WTC11 (cell line): ENCODE measurements around the gene NSG2. TPM values are rescaled to one million over a fixed set of nuclear protein-coding genes. Genes with fewer than 3 reads are reported as not detected.

Experiments used
- ATAC-seq: fragments of 200-7000 bp; cut with Tn5 transposase; 2 replicates; pipeline ENCODE4 v1.10.0; 2021; ENCODE audit warnings: mild to moderate bottlenecking, moderate library complexity
- CTCF ChIA-PET: fragments of 300-600 bp; sonication (Branson Sonifier 250); formaldehyde crosslinking; loops from one replicate; lab custom pipeline; 2021; ENCODE audit warnings: antibody characterized with exemption; lab: Charles Lee
- POLR2A ChIA-PET: fragments of 350-600 bp; sonication (Branson Sonifier 250); formaldehyde crosslinking; loops from one replicate; lab custom pipeline; 2021; ENCODE audit warnings: antibody characterized with exemption; lab: Charles Lee
- DNase-seq: peaks from one replicate; pipeline ENCODE4 v3.0.0; 2021; ENCODE audit warnings: low spot score
- H3K27ac Mint-ChIP-seq: 2 replicates; pipeline ENCODE4 v1.8.0; 2021; ENCODE audit warnings: mixed read lengths
- H3K27me3 Mint-ChIP-seq: 2 replicates; pipeline ENCODE4 v1.8.0; 2021; ENCODE audit warnings: low read depth, mild to moderate bottlenecking, moderate library complexity, mixed read lengths
- H3K36me3 Mint-ChIP-seq: 2 replicates; pipeline ENCODE4 v1.8.0; 2021; ENCODE audit warnings: mixed read lengths
- H3K4me1 Mint-ChIP-seq: 2 replicates; pipeline ENCODE4 v1.8.0; 2022; ENCODE audit warnings: mixed read lengths
- H3K4me3 Mint-ChIP-seq: 2 replicates; pipeline ENCODE4 v1.8.0; 2021; ENCODE audit warnings: mild to moderate bottlenecking, moderate library complexity, mixed read lengths
- H3K9me3 Mint-ChIP-seq: 2 replicates; pipeline ENCODE4 v1.8.0; 2021; ENCODE audit warnings: mixed read lengths
- CTCF ChIP-seq: fragments of 200-600 bp; IDR thresholded peaks from 2 replicates; pipeline ENCODE4 v1.8.0; 2022; ENCODE audit warnings: antibody characterized with exemption
- EMX1 ChIP-seq: fragments of 250-450 bp; sonication (Bioruptor Pico); IDR thresholded peaks from 2 replicates; pipeline ENCODE4 v1.8.0; 2021; ENCODE audit warnings: mild to moderate bottlenecking
- GABPB1 ChIP-seq: sonication (generic); formaldehyde crosslinking; IDR thresholded peaks from 2 replicates; pipeline ENCODE4 v1.8.1; 2023; ENCODE audit warnings: mild to moderate bottlenecking, missing genetic modification reagents
- GRHL2 ChIP-seq: fragments of 250-450 bp; sonication (Bioruptor Pico); IDR thresholded peaks from 2 replicates; pipeline ENCODE4 v1.8.0; 2022; ENCODE audit warnings: mild to moderate bottlenecking, moderate library complexity; ENCODE audit not compliant: insufficient replicate concordance, severe bottlenecking
- IRF1 ChIP-seq: sonication (generic); formaldehyde crosslinking; IDR thresholded peaks from 2 replicates; pipeline ENCODE4 v1.8.0; 2023; ENCODE audit warnings: missing genetic modification reagents
- IRF2 ChIP-seq: sonication (generic); formaldehyde crosslinking; IDR thresholded peaks from 2 replicates; pipeline ENCODE4 v1.8.0; 2022; ENCODE audit warnings: low read depth, missing genetic modification reagents, borderline replicate concordance
- JAZF1 ChIP-seq: fragments of 250-450 bp; sonication (Bioruptor Pico); IDR thresholded peaks from 2 replicates; pipeline ENCODE4 v1.9.0; 2021; ENCODE audit warnings: moderate library complexity, mild to moderate bottlenecking, inconsistent platforms
- NFATC4 ChIP-seq: fragments of 250-450 bp; sonication (Bioruptor Pico); IDR thresholded peaks from 2 replicates; pipeline ENCODE4 v1.9.0; 2021; ENCODE audit warnings: mild to moderate bottlenecking
- NFYB ChIP-seq: sonication (generic); formaldehyde crosslinking; conservative IDR thresholded peaks from 2 replicates; pipeline ENCODE4 v1.8.0; 2022; ENCODE audit warnings: low read depth, missing genetic modification reagents
- NR1H2 ChIP-seq: sonication (generic); formaldehyde crosslinking; IDR thresholded peaks from 2 replicates; pipeline ENCODE4 v1.9.0; 2021; ENCODE audit warnings: mild to moderate bottlenecking, moderate library complexity, missing genetic modification reagents
- PRRX2 ChIP-seq: fragments of 250-450 bp; sonication (Bioruptor Pico); IDR thresholded peaks from 2 replicates; pipeline ENCODE4 v1.8.0; 2021; ENCODE audit warnings: mild to moderate bottlenecking
- RORB ChIP-seq: fragments of 250-450 bp; sonication (Bioruptor Pico); IDR thresholded peaks from 2 replicates; pipeline ENCODE4 v1.9.0; 2021; ENCODE audit warnings: mild to moderate bottlenecking
- SMAD3 ChIP-seq: sonication (generic); formaldehyde crosslinking; IDR thresholded peaks from 2 replicates; pipeline ENCODE4 v1.8.0; 2022; ENCODE audit warnings: missing genetic modification reagents, mild to moderate bottlenecking, borderline replicate concordance
- STAT6 ChIP-seq: sonication (generic); formaldehyde crosslinking; conservative IDR thresholded peaks from 2 replicates; pipeline ENCODE4 v1.8.1; 2023; ENCODE audit warnings: mild to moderate bottlenecking, low read depth, missing genetic modification reagents, moderate library complexity
- TCF7 ChIP-seq: sonication (generic); formaldehyde crosslinking; IDR thresholded peaks from 2 replicates; pipeline ENCODE4 v1.8.0; 2022; ENCODE audit warnings: mild to moderate bottlenecking, low read depth, missing genetic modification reagents, moderate library complexity
- TP53 ChIP-seq: sonication (generic); formaldehyde crosslinking; IDR thresholded peaks from 2 replicates; pipeline ENCODE4 v1.8.1; 2023; ENCODE audit warnings: mild to moderate bottlenecking, missing genetic modification reagents
- ZMAT4 ChIP-seq: fragments of 250-450 bp; sonication (Bioruptor Pico); IDR thresholded peaks from 2 replicates; pipeline ENCODE4 v1.9.0; 2021; ENCODE audit warnings: mild to moderate bottlenecking
- ZNF121 ChIP-seq: sonication (generic); formaldehyde crosslinking; IDR thresholded peaks from 2 replicates; pipeline ENCODE4 v1.8.0; 2023; ENCODE audit warnings: missing genetic modification reagents
- ZNF281 ChIP-seq: sonication (generic); formaldehyde crosslinking; IDR thresholded peaks from 2 replicates; pipeline ENCODE4 v1.8.0; 2023; ENCODE audit warnings: mild to moderate bottlenecking, missing genetic modification reagents
- ZNF317 ChIP-seq: sonication (generic); formaldehyde crosslinking; IDR thresholded peaks from 2 replicates; pipeline ENCODE4 v1.8.1; 2023; ENCODE audit warnings: low read depth, mild to moderate bottlenecking, moderate library complexity, missing genetic modification reagents, borderline replicate concordance
- ZNF396 ChIP-seq: fragments of 250-450 bp; sonication (Bioruptor Pico); IDR thresholded peaks from 2 replicates; pipeline ENCODE4 v1.8.0; 2021; ENCODE audit warnings: mild to moderate bottlenecking, moderate library complexity, borderline replicate concordance
- ZNF416 ChIP-seq: fragments of 250-450 bp; sonication (Bioruptor Pico); IDR thresholded peaks from 2 replicates; pipeline ENCODE4 v1.9.0; 2021; ENCODE audit warnings: mild to moderate bottlenecking, inconsistent platforms
- total RNA-seq: library from RNA; stranded (reverse); gene quantifications from 3 replicates; pipeline ENCODE4 v1.2.3, GENCODE V29; 2021

Gene NSG2
- total RNA-seq, 1 experiment from 2014 or later = not detected

- Mint-ChIP-seq H3K4me1 (peaks cover 9% of the 10 kb centered on the region), H3K9me3 (0 out of 2 replicates have a peak, but pooled peaks cover 3% of the 10 kb centered on the region), H3K4me3 (no peak overlapping the region), H3K27ac (no peak overlapping the region), H3K36me3 (no peaks in the 10 kb centered on the region), H3K27me3 (peaks cover 2% of the 10 kb centered on the region; the same call in 1 of the 2 replicates)
- CTCF ChIA-PET = interaction anchor here (0.9 to 1.9 kb wide), 3 partner anchors 95 to 177 kb away, joined by 4 to 7 read pairs (median 4); partner anchors contain the start of gene NSG2
- TF ChIP-seq ZNF121 (CRISPR knock-in tag) (no peak), ZNF317 (CRISPR knock-in tag) (no peak), PRRX2 (CRISPR knock-in tag) (no peak), IRF2 (CRISPR knock-in tag) (no peak), ZMAT4 (CRISPR knock-in tag) (no peak), EMX1 (no peak), NR1H2 (no peak), STAT6 (no peak), RORB (CRISPR knock-in tag) (no peak), SMAD3 (no peak), CTCF (no peak), ZNF416 (CRISPR knock-in tag) (no peak), IRF1 (CRISPR knock-in tag) (no peak), ZNF281 (CRISPR knock-in tag) (no peak), NFYB (CRISPR knock-in tag) (no peak), NFATC4 (CRISPR knock-in tag) (no peak), GRHL2 (no peak)
- ATAC-seq (no peak; the same call in 1 of the 2 replicates), DNase-seq (no peak)
- POLR2A ChIA-PET = no interaction called here
These were observed 95.0 kb downstream of the NSG2 start for GRCh38 chr5:174140452-174141020.

- CTCF ChIA-PET = no interaction called here
- H3K4me1 Mint-ChIP-seq = peaks cover 9% of the 10 kb centered on the region
- TF ChIP-seq GABPB1 (CRISPR knock-in tag) (no peak), CTCF (no peak), IRF1 (CRISPR knock-in tag) (no peak), TP53 (CRISPR knock-in tag) (no peak), JAZF1 (no peak), TCF7 (CRISPR knock-in tag) (no peak), ZNF396 (CRISPR knock-in tag) (no peak)
These were observed 95.9 kb downstream of the NSG2 start for GRCh38 chr5:174141398-174141797.

More at GRCh38 chr5:174141398-174141797, 95.9 kb downstream of the NSG2 start:
- no peak overlapping the region for H3K27ac Mint-ChIP-seq
- H3K27me3 Mint-ChIP-seq = peaks cover 2% of the 10 kb centered on the region; the same call in 1 of the 2 replicates
- DNase-seq = no peak
- ATAC-seq = no peak
- POLR2A ChIA-PET = no interaction called here
- H3K36me3 Mint-ChIP-seq = no peaks in the 10 kb centered on the region
- 0 out of 2 replicates have a peak, but pooled peaks cover 3% of the 10 kb centered on the region for H3K9me3 Mint-ChIP-seq
- no peak overlapping the region for H3K4me3 Mint-ChIP-seq
